Pons (tissue), 1 donor: Measurements from ENCODE around the gene ARPC2.

ENCODE experiments used
- DNase-seq: peaks from one replicate; pipeline ENCODE4 v3.0.0-alpha.2; 2016; ENCODE audit warnings: low spot score

ARPC2 gene

GRCh38 chr2:218255446-218255845 lies 38.5 kb downstream of the ARPC2 start:
- no peak for DNase-seq

- DNase-seq = no peak
Measured at GRCh38 chr2:218256612-218257350, 39.8 kb downstream of the ARPC2 start.

- peak; percentile 84 for DNase-seq
Measured at GRCh38 chr2:218257390-218257981, 40.5 kb downstream of the ARPC2 start.

GRCh38 chr2:218259099-218259961 lies 42.3 kb downstream of the ARPC2 start:
- DNase-seq = no peak

GRCh38 chr2:218260166-218260565 lies 43.2 kb downstream of the ARPC2 start:
- DNase-seq = no peak

- no peak for DNase-seq
Measured at GRCh38 chr2:218260742-218261422, 43.9 kb downstream of the ARPC2 start, which contains the start of gene GPBAR1. GPBAR1 (plus strand) TSS chr2:218261015; CDS start chr2:218262725, 1,710 bp downstream.

GRCh38 chr2:218261423-218262236 lies 44.6 kb downstream of the ARPC2 start:
- peak; percentile 38 for DNase-seq

GRCh38 chr2:218262237-218262600 lies 45.2 kb downstream of the ARPC2 start:
- DNase-seq = no peak

GRCh38 chr2:218262631-218263586 lies 45.9 kb downstream of the ARPC2 start:
- no peak for DNase-seq

- no peak for DNase-seq
Measured at GRCh38 chr2:218263817-218264641, 47.0 kb downstream of the ARPC2 start.

- no peak for DNase-seq
Measured at GRCh38 chr2:218264773-218265561, 48.0 kb downstream of the ARPC2 start.

GRCh38 chr2:218265626-218266025 lies 48.6 kb downstream of the ARPC2 start:
- DNase-seq = no peak

- no peak for DNase-seq
Measured at GRCh38 chr2:218266316-218266979, 49.5 kb downstream of the ARPC2 start.

GRCh38 chr2:218267259-218267658 lies 50.3 kb downstream of the ARPC2 start:
- no peak for DNase-seq

GRCh38 chr2:218269900-218270720 lies 53.1 kb downstream of the ARPC2 start, which contains the start of the genes AAMP and PNKD:
AAMP (minus strand) TSS chr2:218270137; CDS start chr2:218270086, 51 bp downstream.
PNKD (plus strand) TSS chr2:218270519; CDS start chr2:218270536, 17 bp downstream.
- DNase-seq = peak; percentile 100

GRCh38 chr2:218270721-218271486 lies 53.9 kb downstream of the ARPC2 start:
- DNase-seq = peak; percentile 37
